Common myeloid progenitor, CD34-positive (primary cell): ENCODE measurements around the gene DGKQ.
"Not testable (repeated sequence)": the region's sequence is repeated elsewhere in the genome, so short reads cannot be mapped to it uniquely, and the experiment has no call there.

ENCODE experiments used
- CTCF ChIA-PET: fragments of 350-600 bp; sonication (Branson Sonifier 250); formaldehyde crosslinking; loops from one replicate; lab custom pipeline; 2021; ENCODE audit warnings: antibody characterized with exemption; lab: Charles Lee
- POLR2A ChIA-PET: fragments of 350-600 bp; sonication (Branson Sonifier 250); formaldehyde crosslinking; loops from one replicate; lab custom pipeline; 2021; ENCODE audit warnings: antibody characterized with exemption; lab: Charles Lee
- DNase-seq, 3 donors: peaks; one replicate each; pipeline versions ENCODE4 v3.0.0 to v3.0.0-alpha.2; 2013
- H3K27ac ChIP-seq, 2 experiments: 1 replicate in 1 of 2; 2 replicates in 1 of 2; pipeline ENCODE4 v1.7.0; 2013; ENCODE audit warnings: inconsistent platforms in 2 of 2, low read length in 2 of 2, mild to moderate bottlenecking in 2 of 2, low read depth in 1 of 2, moderate library complexity in 1 of 2; ENCODE audit not compliant: severe bottlenecking in 2 of 2, insufficient read depth in 1 of 2, poor library complexity in 1 of 2
- H3K27me3 ChIP-seq, 5 experiments: replicated peaks in 2 of 5; 1 replicate in 3 of 5; 2 replicates in 2 of 5; pipeline versions ENCODE4 v1.6.1 to v1.7.0; 2013; ENCODE audit warnings: low read length in 4 of 5, mild to moderate bottlenecking in 2 of 5, moderate library complexity in 2 of 5, inconsistent platforms in 1 of 5; ENCODE audit not compliant: insufficient read depth in 5 of 5, control insufficient read depth in 4 of 5
- H3K36me3 ChIP-seq, 4 experiments: 1 replicate in 2 of 4; 2 replicates in 2 of 4; pipeline versions ENCODE4 v1.6.1 to v1.7.0; 2013; ENCODE audit warnings: low read length in 3 of 4, control low read depth in 1 of 4, mild to moderate bottlenecking in 1 of 4; ENCODE audit not compliant: control insufficient read depth in 4 of 4, insufficient read depth in 4 of 4
- H3K4me1 ChIP-seq, 4 experiments: 1 replicate in 3 of 4; 2 replicates in 1 of 4; pipeline versions ENCODE4 v1.6.1 to v1.7.1; 2013; ENCODE audit warnings: low read length in 3 of 4, mild to moderate bottlenecking in 3 of 4, control low read depth in 1 of 4, inconsistent platforms in 1 of 4, moderate library complexity in 1 of 4; ENCODE audit not compliant: control insufficient read depth in 4 of 4, insufficient read depth in 4 of 4; ENCODE audit errors: control extremely low read depth in 1 of 4
- H3K4me3 ChIP-seq, 7 experiments: 1 replicate in 4 of 7; 2 replicates in 3 of 7; pipeline versions ENCODE4 v1.5.1 to v1.7.0; 2013; ENCODE audit warnings: mild to moderate bottlenecking in 7 of 7, low read length in 6 of 7, moderate library complexity in 6 of 7, inconsistent platforms in 2 of 7, low read depth in 2 of 7, control low read depth in 1 of 7; ENCODE audit not compliant: insufficient read depth in 4 of 7, control insufficient read depth in 1 of 7; ENCODE audit errors: extremely low read depth in 1 of 7
- H3K9me3 ChIP-seq, 5 experiments: 1 replicate in 4 of 5; 2 replicates in 1 of 5; pipeline versions ENCODE4 v1.6.1 to v1.7.1; 2013; ENCODE audit warnings: low read length in 4 of 5, mild to moderate bottlenecking in 2 of 5, inconsistent platforms in 1 of 5, low read depth in 1 of 5, moderate library complexity in 1 of 5; ENCODE audit not compliant: control insufficient read depth in 4 of 5, insufficient read depth in 2 of 5; ENCODE audit errors: control extremely low read depth in 1 of 5
- WGBS: methylation state at CpG from one replicate; pipeline ENCODE4 v1.1.5; 2013; ENCODE audit not compliant: insufficient coverage; 5-methylcytosine and 5-hydroxymethylcytosine counted together

The DGKQ gene

DNA sequence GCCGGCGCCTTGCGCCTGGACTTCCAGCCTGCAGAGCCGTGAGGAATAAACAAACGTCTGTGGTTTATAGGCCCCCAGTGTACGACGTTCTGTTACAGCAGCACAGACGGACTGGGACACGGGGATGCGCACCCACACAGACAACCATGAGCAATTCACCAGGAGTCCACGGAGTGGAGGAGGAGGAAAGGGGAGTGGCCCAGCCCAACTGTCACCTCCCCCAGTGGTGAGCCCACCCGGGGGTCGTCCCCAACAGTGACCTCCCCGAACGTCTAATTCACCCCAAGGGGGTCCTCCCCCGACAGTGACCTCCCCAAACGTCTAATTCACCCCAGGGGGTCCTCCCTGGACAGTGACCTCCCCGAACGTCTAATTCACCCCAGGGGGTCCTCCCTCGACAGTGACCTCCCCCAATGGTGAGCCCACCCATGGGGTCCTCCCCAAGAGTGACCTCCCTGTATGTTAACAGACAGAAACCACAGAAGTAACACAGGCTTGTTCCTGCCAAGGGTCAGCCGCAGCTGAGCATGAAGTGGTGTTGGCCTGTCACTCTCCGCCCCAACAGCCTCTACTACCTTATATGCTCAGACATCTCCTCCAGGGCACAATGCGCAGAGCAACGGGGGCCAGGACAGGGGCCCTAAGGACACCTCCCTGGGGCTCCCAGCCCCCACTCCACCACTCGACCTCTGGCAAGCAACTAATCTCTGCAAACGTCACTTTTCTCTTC is 47.4 kb downstream of the DGKQ start:
- 95% methylated on average over 22 of the region's 26 CpGs for WGBS
- peaks cover 0 to 5% (median under 1%) of the 10 kb centered on the region in 4 experiments for H3K36me3 ChIP-seq
- no peak for DNase-seq

DNA sequence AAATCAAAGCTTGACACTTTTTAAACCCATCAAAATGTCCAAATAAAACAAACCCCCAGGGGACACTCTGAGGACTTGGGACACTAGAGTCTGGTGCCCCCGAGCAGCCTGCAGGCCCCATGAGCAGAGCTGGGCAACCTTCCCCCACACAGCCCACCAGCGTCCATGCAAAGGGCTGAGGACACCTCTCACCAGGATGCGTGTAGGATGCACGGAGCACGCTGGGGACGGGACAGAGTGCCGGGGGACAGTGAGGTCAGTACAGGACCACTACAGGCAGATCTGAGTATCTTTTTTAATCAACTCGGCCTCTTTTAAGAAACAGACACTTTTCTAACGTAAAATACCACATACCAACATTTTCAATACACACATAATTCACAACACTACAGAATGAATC is 48.2 kb downstream of the DGKQ start:
- Histone ChIP-seq H3K9me3 (no peaks in the 10 kb centered on the region), H3K4me3 (no peak overlapping the region), H3K36me3 (peaks cover 0 to 5% (median under 1%) of the 10 kb centered on the region in 4 experiments), H3K27me3 (no peaks in the 10 kb centered on the region), H3K4me1 (peaks cover 15 to 28% (median 23%) of the 10 kb centered on the region in 4 experiments), H3K27ac (peak overlapping the region in 1 of 2 experiments; percentile 40)
- WGBS: 98% methylated on average over 7 of the region's 9 CpGs
- CTCF ChIA-PET: no interaction called here
- DNase-seq: no peak
- POLR2A ChIA-PET: no interaction called here

More for the DNA sequence above, 47.4 kb downstream of the DGKQ start:
- peak overlapping the region in 1 of 2 experiments; percentile 40 for H3K27ac ChIP-seq
- ChIA-PET CTCF (no interaction called here), POLR2A (no interaction called here)
- no peak overlapping the region for H3K4me3 ChIP-seq
- H3K9me3 ChIP-seq: no peaks in the 10 kb centered on the region
- H3K27me3 ChIP-seq: no peaks in the 10 kb centered on the region
- H3K4me1 ChIP-seq: peaks cover 20 to 35% (median 30%) of the 10 kb centered on the region in 4 experiments

DNA sequence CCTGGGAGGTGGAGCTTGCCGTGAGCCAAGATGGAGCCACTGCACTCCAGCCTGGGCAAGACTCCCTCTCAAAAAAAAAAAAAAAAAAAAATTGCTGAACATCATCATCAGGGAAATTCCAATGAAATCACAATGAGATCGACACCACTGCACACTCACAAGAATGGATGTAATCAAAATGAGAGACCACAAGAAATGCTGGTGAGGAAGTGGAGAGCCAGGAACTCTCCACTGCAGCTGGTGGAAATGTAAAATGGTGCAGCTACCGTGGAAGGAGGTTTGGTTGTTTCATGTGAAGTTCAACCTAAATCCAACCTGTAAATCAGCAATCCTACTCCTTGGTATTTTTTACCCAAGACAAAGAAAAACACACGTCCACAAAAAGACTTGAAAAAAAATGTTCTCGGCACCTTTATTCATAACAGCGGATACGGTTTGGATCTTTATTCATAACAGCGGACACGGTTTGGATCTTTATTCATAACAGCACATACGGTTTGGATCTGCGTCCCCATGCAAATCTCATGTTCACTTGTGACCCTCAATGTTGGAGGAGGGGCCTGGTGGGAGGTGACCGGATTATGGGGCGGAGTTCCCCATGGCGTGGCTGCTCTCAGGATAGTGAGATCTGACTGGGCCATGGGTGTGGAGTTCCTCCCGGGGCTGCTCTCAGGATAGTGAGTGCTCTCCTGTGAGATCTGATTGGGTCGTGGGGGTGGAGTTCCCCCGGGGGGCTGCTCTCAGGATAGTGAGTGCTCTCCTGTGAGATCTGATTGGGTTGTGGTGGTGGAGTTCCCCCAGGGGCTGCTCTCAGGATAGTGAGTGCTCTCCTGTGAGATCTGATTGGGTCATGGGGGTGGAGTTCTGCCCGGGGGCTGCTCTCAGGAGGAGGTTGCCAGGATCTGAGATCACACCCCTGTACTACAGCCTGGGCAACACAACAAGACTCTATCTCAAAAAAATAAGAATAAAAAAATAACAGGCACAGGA is 49.0 kb downstream of the DGKQ start:
- Histone ChIP-seq H3K27ac (no peak overlapping the region), H3K4me1 (peaks cover 15 to 25% (median 20%) of the 10 kb centered on the region in 4 experiments), H3K9me3 (no peaks in the 10 kb centered on the region), H3K27me3 (no peaks in the 10 kb centered on the region), H3K36me3 (peaks cover 0 to 5% (median under 1%) of the 10 kb centered on the region in 4 experiments), H3K4me3 (no peak overlapping the region)
- peak in 2 of 3 donors; percentile 78 to 79 for DNase-seq
- WGBS: 94% methylated on average over 10 of the region's 18 CpGs
- CTCF ChIA-PET: interaction anchor here (1.2 kb wide), 1 partner anchor 63 kb away, joined by 4 read pairs; the partner anchor contains the start of gene IDUA
- POLR2A ChIA-PET: no interaction called here

DNA sequence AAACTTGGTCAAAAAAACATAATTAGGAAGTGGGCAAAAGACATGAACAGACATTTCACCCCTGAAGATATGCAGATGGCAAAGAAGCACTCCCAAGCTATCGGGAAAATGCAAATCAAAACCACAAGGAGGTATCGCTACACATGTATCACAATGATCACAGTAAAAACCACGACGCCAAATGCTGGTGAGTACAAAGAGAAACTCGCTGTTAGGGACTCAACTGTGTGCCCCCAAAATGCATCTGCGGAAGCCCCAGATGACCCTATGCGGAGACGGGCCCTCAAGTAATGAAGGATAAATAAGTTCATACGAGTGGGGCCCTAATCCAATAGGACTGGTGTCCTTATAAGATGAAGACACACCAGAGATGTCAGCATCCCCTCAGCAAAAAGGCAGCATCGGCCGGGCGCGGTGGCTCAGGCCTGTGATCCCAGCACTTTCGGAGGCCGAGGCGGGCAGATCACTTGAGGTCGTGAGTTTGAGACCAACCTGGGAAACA is 51.5 kb downstream of the DGKQ start:
- Histone ChIP-seq H3K4me3 (no peak overlapping the region), H3K36me3 (peaks cover 0 to 2% (median 0%) of the 10 kb centered on the region in 4 experiments), H3K9me3 (peaks cover 0 to 3% (median 0%) of the 10 kb centered on the region in 5 experiments), H3K4me1 (peaks cover 16 to 25% (median 19%) of the 10 kb centered on the region in 4 experiments), H3K27ac (no peak overlapping the region), H3K27me3 (no peaks in the 10 kb centered on the region)
- POLR2A ChIA-PET: no interaction called here
- peak in 2 of 3 donors; percentile 31 to 50 for DNase-seq
- CTCF ChIA-PET: interaction anchor here (1.2 kb wide), 1 partner anchor 65 kb away, joined by 4 read pairs; the partner anchor contains the start of gene IDUA
- WGBS: 91% methylated on average over 12 of the region's 17 CpGs

DNA sequence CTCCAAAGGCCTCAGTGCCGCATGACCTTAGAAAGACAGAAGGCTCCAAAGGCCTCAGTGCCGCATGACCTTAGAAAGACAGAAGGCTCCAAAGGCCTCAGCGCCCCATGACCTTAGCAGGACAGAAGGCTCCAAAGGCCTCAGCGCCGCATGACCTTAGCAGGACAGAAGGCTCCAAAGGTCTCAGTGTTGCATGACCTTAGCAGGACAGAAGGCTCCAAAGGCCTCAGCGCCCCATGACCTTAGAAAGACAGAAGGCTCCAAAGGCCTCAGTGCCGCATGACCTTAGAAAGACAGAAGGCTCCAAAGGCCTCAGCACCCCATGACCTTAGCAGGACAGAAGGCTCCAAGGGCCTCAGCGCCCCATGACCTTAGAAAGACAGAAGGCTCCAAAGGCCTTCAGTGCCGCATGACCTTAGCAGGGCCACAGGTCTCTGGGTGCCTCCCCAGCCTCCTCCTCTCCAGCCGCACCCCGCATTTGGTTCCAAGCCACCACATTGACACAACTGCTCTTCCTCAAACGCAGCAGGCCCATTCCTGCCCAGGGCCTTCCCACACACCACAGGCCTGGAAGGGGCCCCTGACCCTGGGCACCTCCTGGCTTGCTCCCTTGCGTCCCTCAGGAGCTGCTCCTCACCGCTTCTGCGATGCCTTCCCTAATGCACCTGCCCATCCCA is 54.2 kb downstream of the DGKQ start:
- 96% methylated on average over 14 of the region's 15 CpGs for WGBS
- H3K9me3 ChIP-seq, H3K27ac ChIP-seq, POLR2A ChIA-PET, CTCF ChIA-PET, H3K36me3 ChIP-seq, H3K27me3 ChIP-seq, H3K4me3 ChIP-seq, DNase-seq: not testable (repeated sequence)
- H3K4me1 ChIP-seq: peaks cover 24 to 42% (median 35%) of the 10 kb centered on the region in 4 experiments

DNA sequence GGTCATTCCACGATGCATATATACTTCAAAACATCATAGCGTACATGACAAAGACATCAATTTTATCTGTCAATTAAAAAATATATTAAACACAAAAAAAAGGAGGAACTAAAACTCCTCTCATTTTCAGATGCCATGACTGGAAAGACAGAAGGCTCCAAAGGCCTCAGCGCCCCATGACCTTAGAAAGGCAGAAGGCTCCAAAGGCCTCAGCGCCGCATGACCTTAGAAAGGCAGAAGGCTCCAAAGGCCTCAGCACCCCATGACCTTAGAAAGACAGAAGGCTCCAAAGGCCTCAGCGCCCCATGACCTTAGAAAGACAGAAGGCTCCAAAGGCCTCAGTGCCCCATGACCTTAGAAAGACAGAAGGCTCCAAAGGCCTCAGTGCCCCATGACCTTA is 54.8 kb downstream of the DGKQ start:
- CTCF ChIA-PET: interaction anchor here (0.7 to 1.2 kb wide), 3 partner anchors 15 to 69 kb away, joined by 3 to 4 read pairs (median 3); partner anchors contain the start of gene IDUA
- H3K27ac ChIP-seq, H3K27me3 ChIP-seq, H3K9me3 ChIP-seq, H3K4me3 ChIP-seq, POLR2A ChIA-PET, H3K36me3 ChIP-seq, DNase-seq: not testable (repeated sequence)
- H3K4me1 ChIP-seq: peaks cover 22 to 43% (median 34%) of the 10 kb centered on the region in 4 experiments
- WGBS: 100% methylated on average over 4 of the region's 6 CpGs
